ENCODE data around the gene BIRC7. TPM values are rescaled to one million over a fixed set of nuclear protein-coding genes. Genes with fewer than 3 reads are reported as not detected.
A peak's percentile ranks its signal among the peaks of the same experiment; 100 is the strongest.

The BIRC7 gene
- total RNA-seq, 1 experiment from 2014 or later = not detected

DNA sequence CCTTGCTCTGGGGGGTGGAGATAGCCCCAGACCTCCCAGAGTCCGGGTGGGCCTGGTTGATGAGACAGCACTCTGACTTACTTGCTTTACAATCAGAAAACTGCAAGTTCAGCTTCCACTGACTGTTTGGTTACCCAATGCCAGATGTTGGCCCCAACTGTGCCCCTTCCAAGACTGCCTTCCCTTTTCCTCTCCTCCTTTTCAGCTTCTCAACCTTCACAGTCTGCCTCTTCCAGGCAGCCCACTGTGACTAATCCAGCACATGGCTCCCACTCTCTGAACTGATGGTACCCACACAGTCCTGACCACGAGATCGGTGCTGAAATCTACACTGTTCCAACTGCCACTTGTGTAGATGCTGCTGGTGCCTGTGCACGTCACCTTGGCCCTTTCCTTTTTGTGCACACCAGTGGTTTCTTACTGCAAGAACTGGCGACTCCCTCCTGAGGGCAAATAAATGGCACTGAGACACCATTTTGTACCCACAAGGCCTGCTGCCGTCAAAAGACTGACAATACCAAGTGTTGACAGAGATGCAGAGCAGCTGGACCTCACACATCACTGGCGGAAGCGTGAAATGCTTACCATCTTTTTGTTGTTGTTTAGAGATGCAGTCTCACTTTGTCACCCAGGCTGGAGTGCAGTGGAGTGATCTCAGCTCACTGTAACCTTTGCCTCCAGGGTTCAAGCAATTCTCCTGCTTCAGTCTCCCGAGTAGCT lies 35.1 kb downstream of the BIRC7 start:
- Mint-ChIP-seq H3K4me3 (ENCODE audit: unreplicated experiment) (peak overlapping the region; percentile 76), H3K36me3 (ENCODE audit: insufficient read depth, unreplicated experiment) (peaks cover 17% of the 10 kb centered on the region)
- no TSS peak for BruUV-seq (replicated peaks)

DNA sequence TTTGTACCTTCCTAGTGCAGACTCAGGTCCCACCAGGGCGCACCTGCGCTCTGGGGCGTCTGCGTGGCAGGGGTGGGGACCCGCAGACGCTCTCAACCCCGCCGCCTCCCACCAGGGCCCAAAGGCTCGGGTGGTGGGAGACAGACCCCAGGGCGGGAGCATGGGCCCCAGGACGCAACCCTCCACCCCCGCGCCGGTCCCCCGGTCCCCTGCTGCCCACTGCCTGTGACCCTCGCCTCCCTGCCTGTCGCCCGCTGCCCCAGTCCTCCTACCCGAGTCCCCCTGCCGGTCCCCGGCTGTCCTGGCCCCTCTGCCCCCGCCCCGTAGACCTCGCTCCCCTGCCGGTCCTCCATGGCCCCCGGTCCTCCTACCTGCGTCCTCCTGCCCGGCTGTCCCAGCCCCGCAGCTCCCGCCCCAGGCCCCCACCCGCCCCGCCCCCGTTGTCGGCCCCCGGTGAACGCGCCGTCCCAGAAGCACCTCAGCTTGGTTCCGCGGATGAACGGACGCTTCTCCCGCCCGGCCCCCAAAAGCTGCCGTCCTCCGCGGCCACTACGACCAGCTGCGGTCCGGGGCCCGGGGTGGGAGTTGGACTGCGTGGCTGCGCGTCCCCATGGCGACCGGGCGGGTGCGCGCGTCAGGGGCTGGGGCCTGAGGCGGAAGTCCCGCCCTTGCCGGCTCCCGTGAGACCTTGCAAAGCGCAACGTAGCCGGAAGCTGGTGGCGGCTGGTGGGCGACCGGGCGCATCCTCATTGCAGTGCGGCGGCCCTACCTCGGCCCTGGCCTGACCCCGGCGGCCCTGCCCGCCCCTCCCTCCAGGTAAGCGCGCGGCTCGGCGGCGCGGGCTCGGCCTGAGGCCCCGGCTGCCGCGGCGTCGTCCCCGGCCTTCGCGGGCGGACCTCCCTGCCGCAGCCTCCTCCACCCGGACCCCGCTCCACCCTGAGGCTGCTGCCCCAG lies 36.7 kb downstream of the BIRC7 start, which contains the start of gene ARFGAP1:
Gene ARFGAP1 (plus strand): TSS at position 709 of the 954 bp plus-strand sequence. CDS start 2,768 bp downstream, outside the sequence.
- H3K36me3 Mint-ChIP-seq (ENCODE audit: insufficient read depth, unreplicated experiment) = peaks cover 23% of the 10 kb centered on the region
- intact Hi-C loops (cut with micrococcal nuclease) = no loop called here
- CTCF ChIA-PET = interaction anchor here (0.7 to 7.2 kb wide), 4 partner anchors 16 to 49 kb away, joined by 3 to 60 read pairs (median 3); no protein-coding TSS in a partner anchor
- H3K27me3 Mint-ChIP-seq (ENCODE audit: insufficient read depth, unreplicated experiment) = no peaks in the 10 kb centered on the region
- peak; percentile 81 for DNase-seq (ENCODE audit: unreplicated experiment)
- H3K4me1 Mint-ChIP-seq (ENCODE audit: insufficient read depth, unreplicated experiment) = peaks cover 13% of the 10 kb centered on the region
- TF ChIP-seq, protein P1, sequence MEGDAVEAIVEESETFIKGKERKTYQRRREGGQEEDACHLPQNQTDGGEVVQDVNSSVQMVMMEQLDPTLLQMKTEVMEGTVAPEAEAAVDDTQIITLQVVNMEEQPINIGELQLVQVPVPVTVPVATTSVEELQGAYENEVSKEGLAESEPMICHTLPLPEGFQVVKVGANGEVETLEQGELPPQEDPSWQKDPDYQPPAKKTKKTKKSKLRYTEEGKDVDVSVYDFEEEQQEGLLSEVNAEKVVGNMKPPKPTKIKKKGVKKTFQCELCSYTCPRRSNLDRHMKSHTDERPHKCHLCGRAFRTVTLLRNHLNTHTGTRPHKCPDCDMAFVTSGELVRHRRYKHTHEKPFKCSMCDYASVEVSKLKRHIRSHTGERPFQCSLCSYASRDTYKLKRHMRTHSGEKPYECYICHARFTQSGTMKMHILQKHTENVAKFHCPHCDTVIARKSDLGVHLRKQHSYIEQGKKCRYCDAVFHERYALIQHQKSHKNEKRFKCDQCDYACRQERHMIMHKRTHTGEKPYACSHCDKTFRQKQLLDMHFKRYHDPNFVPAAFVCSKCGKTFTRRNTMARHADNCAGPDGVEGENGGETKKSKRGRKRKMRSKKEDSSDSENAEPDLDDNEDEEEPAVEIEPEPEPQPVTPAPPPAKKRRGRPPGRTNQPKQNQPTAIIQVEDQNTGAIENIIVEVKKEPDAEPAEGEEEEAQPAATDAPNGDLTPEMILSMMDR (IDR thresholded peaks at IDR 0.05; ENCODE audit: unreplicated experiment) = no peak
- POLR2A ChIA-PET = interaction anchor here (0.5 to 3.3 kb wide), 16 partner anchors 10 to 807 kb away, joined by 3 to 20 read pairs (median 4); partner anchors contain the start of genes OPRL1, RGS19, RTEL1 and TPD52L2
- no peaks in the 10 kb centered on the region for H3K9me3 Mint-ChIP-seq (ENCODE audit: unreplicated experiment)
- BruUV-seq (replicated peaks) = no TSS peak
- peak within 1 kb of the TSS; percentile 76 for H3K4me3 Mint-ChIP-seq (ENCODE audit: unreplicated experiment)
- peak within 1 kb of the TSS; percentile 90 for H3K27ac Mint-ChIP-seq (ENCODE audit: low read depth, unreplicated experiment)

More for the DNA sequence above, 35.1 kb downstream of the BIRC7 start:
- H3K27me3 Mint-ChIP-seq (ENCODE audit: insufficient read depth, unreplicated experiment) = no peaks in the 10 kb centered on the region
- TF ChIP-seq, protein P1 (IDR thresholded peaks at IDR 0.05; ENCODE audit: unreplicated experiment) = no peak
- H3K9me3 Mint-ChIP-seq (ENCODE audit: unreplicated experiment) = no peaks in the 10 kb centered on the region
- DNase-seq (ENCODE audit: unreplicated experiment) = no peak
- POLR2A ChIA-PET = interaction anchor here (0.6 to 3.3 kb wide), 3 partner anchors 11 to 257 kb away, joined by 3 to 9 read pairs (median 4); no protein-coding TSS in a partner anchor
- intact Hi-C loops (cut with micrococcal nuclease) = no loop called here
- CTCF ChIA-PET = interaction anchor here (0.7 to 7.2 kb wide), 6 partner anchors 13 to 47 kb away, joined by 3 to 60 read pairs (median 4); no protein-coding TSS in a partner anchor
- H3K27ac Mint-ChIP-seq (ENCODE audit: low read depth, unreplicated experiment) = no peak overlapping the region
- peaks cover 13% of the 10 kb centered on the region for H3K4me1 Mint-ChIP-seq (ENCODE audit: insufficient read depth, unreplicated experiment)

DNA sequence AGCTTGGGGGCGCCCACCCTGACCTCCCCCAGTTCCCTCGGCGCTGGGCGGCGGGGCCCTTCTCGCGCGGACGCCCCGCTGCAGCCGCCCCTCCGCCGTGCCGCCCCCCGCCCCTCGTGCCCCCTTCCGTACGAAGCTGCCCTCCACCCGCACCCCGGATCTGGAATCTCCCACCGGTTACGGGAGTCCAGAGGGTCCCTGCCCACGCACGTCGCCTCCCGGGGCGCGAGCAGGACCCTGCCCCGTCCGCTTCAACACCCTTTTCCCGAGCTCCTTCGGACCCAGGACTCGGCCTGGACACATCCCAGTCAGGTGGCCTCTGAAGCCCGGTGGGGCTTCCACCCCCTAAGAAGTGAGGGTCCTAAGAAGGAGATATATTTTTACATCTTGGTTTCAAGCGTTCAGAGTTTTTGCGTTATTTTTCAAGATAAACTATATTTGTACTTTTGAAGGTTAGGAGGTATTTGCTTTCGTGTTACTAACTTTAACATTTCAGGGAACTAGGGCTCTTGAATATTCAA lies 37.4 kb downstream of the BIRC7 start:
- peaks cover 13% of the 10 kb centered on the region for H3K4me1 Mint-ChIP-seq (ENCODE audit: insufficient read depth, unreplicated experiment)
- no peaks in the 10 kb centered on the region for H3K27me3 Mint-ChIP-seq (ENCODE audit: insufficient read depth, unreplicated experiment)
- no TSS peak for BruUV-seq (replicated peaks)
- H3K36me3 Mint-ChIP-seq (ENCODE audit: insufficient read depth, unreplicated experiment) = peaks cover 17% of the 10 kb centered on the region
- peak overlapping the region; percentile 90 for H3K27ac Mint-ChIP-seq (ENCODE audit: low read depth, unreplicated experiment)
- no peak for DNase-seq (ENCODE audit: unreplicated experiment)
- TF ChIP-seq, protein P1 (IDR thresholded peaks at IDR 0.05; ENCODE audit: unreplicated experiment) = no peak
- intact Hi-C loops (cut with micrococcal nuclease) = no loop called here
- peak overlapping the region; percentile 76 for H3K4me3 Mint-ChIP-seq (ENCODE audit: unreplicated experiment)
- CTCF ChIA-PET = interaction anchor here (0.7 to 7.2 kb wide), 2 partner anchors 37 to 49 kb away, joined by 3 to 60 read pairs; no protein-coding TSS in a partner anchor
- POLR2A ChIA-PET = interaction anchor here (0.6 to 3.3 kb wide), 13 partner anchors 9 to 806 kb away, joined by 3 to 20 read pairs (median 5); partner anchors contain the start of genes OPRL1, RGS19, TPD52L2 and YTHDF1
- no peaks in the 10 kb centered on the region for H3K9me3 Mint-ChIP-seq (ENCODE audit: unreplicated experiment)
